Stimulated activated naive B cell treated with anti-CD40 and anti-IgM and Interleukin-4, amounts not matched to agents 10 μg/mL and 1 μg/mL and 100 μg/mL, for 72 hours (primary cell): Measurements from ENCODE around the gene APOO.
"Not testable (repeated sequence)": the region's sequence is repeated elsewhere in the genome, so short reads cannot be mapped to it uniquely, and the experiment has no call there.

ENCODE experiments used
- ATAC-seq, 2 donors: fragments of 150-1000 bp; cut with Tn5 transposase; replicated peaks; 2 replicates each; pipeline ENCODE4 v1.10.0; 2021; ENCODE audit warnings: moderate library complexity in 1 of 2
- DNase-seq: peaks from one replicate; pipeline ENCODE4 v3.0.0; 2021
- H3K27ac Mint-ChIP-seq: one replicate; pipeline ENCODE4 v1.8.0; 2022; ENCODE audit warnings: mild to moderate bottlenecking, mixed read lengths
- H3K27me3 Mint-ChIP-seq, 2 donors: one replicate each; pipeline ENCODE4 v1.8.0; 2022; ENCODE audit warnings: mixed read lengths in 2 of 2
- H3K36me3 Mint-ChIP-seq, 2 donors: one replicate each; pipeline ENCODE4 v1.8.0; 2022; ENCODE audit warnings: mixed read lengths in 2 of 2, mild to moderate bottlenecking in 1 of 2
- H3K4me1 Mint-ChIP-seq, 2 donors: one replicate each; pipeline ENCODE4 v1.8.0; 2022; ENCODE audit warnings: mixed read lengths in 2 of 2, mild to moderate bottlenecking in 1 of 2
- H3K4me3 Mint-ChIP-seq, 2 donors: one replicate each; pipeline ENCODE4 v1.8.0; 2022; ENCODE audit warnings: mild to moderate bottlenecking in 2 of 2, mixed read lengths in 2 of 2, moderate library complexity in 1 of 2
- H3K9me3 Mint-ChIP-seq, 2 donors: one replicate each; pipeline ENCODE4 v1.8.0; 2022; ENCODE audit warnings: mixed read lengths in 2 of 2, mild to moderate bottlenecking in 1 of 2

Gene APOO

DNA sequence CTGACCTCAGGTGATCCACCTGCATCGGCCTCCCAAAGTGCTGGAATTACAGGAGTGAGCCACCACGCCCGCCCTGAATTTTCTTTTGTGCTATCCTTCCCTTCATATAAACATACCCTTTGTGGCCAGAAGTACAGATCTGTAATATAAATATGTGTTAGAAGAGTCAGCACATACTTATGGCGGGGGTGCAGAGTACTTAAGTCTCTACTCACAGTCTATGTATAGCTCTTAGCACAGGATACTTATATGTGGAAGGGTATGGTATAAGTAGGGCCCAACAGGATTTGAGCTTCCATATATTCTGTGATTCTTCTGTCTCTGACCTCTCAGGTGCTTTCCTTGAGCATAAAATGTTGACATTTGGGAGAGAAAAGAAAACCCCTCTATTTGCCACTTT is 18.3 kb upstream of the APOO start:
- DNase-seq (no peak), ATAC-seq (no peak)
- Mint-ChIP-seq H3K27ac (no peak overlapping the region), H3K9me3 (no peaks in the 10 kb centered on the region), H3K4me3 (no peak overlapping the region), H3K27me3 (peaks cover 0 to 5% of the 10 kb centered on the region in 2 donors), H3K36me3 (no peaks in the 10 kb centered on the region), H3K4me1 (no peaks in the 10 kb centered on the region)

DNA sequence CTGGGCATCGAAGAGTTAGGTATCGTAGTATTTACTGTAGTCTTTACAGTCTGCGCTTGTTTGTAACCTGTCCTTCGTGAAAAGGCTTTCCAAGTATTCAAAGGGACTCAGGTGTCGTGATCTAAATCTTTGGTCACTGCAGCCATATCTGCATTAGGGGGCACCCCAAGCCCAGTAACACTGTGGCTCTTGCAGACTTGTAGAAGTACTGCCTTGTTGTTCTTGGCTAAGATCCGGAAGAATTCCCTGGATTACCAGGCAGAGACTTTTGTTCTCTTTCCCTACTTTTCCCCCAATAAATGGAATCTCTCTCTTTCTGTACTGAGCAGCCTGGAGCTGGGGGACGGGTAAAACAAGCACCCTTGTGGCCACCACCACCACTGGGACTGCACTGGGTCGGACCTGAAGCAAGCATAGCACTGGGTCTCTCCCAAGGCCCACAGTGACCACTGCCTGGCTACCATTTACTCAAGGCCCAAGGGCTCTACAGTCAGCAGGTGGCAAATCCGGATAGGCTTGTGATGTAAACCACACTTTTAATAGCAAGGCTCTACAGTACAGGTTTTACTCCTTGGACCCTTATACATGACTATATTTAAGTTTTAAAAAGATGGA is 12.1 kb upstream of the APOO start:
- Mint-ChIP-seq H3K27me3 (peaks cover 0 to 13% of the 10 kb centered on the region in 2 donors), H3K36me3 (peaks cover 5 to 6% of the 10 kb centered on the region in 2 donors), H3K27ac (no peak overlapping the region), H3K9me3 (peaks cover 0 to 12% of the 10 kb centered on the region in 2 donors), H3K4me1 (no peaks in the 10 kb centered on the region), H3K4me3 (no peak overlapping the region)
- no peak for DNase-seq
- no peak for ATAC-seq

DNA sequence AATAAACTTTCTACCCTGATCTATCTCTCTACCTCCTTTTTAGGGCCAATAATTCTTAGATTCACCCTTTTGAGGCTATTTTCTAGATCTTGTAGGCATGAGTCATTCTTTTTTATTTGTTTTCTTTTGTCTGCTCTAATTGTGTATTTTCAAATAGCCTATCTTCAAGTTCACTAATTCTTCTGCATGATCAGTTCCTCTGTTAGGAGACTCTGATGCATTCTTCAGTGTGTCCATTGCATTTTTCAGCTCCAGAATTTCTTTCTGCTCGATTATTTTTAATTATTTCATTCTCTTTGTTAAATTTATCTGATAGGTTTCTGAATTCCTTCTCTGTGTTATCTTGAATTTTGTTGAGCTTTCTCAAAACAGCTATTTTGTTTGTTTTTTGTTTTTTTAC is 11.4 kb upstream of the APOO start:
- H3K27ac Mint-ChIP-seq, result no peak overlapping the region
- no peak for DNase-seq

DNA sequence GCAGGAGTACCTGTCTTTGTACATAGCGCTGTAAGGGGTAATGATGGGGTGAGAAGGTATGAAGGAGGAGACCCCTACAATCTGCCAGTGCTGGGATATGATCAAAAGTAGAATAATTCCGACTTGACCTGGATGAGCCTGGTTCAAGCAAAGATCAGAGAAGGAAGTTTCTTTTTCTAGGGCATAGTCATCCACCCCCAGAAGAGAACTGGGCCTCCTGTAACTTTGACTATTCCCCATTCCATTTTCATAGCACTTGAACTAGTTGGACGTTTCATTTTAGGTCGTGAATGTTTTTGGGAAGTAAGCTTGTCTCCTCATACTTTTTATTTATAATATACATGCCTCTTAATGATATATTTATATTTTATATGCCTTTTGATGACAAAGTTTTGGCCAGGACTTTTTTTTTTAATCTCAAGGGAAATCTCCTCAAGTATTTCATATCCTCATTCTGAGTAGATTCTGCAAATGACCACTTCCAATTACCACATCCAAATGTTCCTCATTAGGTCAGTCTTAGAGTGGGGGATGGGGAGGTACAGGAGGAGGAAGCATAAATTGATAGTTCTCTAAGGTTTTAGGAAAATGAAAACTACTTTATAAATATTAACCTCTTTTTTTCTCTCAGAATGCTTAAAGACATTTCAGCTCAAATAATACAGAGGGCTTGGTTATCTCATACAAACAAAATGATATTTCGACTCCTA is 3.5 kb upstream of the APOO start:
- no peak overlapping the region for H3K27ac Mint-ChIP-seq
- no peak for DNase-seq
- no peaks in the 10 kb centered on the region for H3K9me3 Mint-ChIP-seq
- H3K4me3 Mint-ChIP-seq, result no peak overlapping the region
- H3K36me3 Mint-ChIP-seq, result no peaks in the 10 kb centered on the region
- ATAC-seq, result no peak
- peaks cover 0 to 6% of the 10 kb centered on the region in 2 donors for H3K4me1 Mint-ChIP-seq
- no peaks in the 10 kb centered on the region for H3K27me3 Mint-ChIP-seq

More for the DNA sequence above, 11.4 kb upstream of the APOO start:
- Mint-ChIP-seq H3K27me3 (peaks cover 0 to 13% of the 10 kb centered on the region in 2 donors), H3K36me3 (peaks cover 5 to 6% of the 10 kb centered on the region in 2 donors), H3K9me3 (peaks cover 0 to 12% of the 10 kb centered on the region in 2 donors), H3K4me3 (no peak overlapping the region), H3K4me1 (no peaks in the 10 kb centered on the region)
- ATAC-seq, result no peak

GRCh38 chrX:23908219-23909004 is 674 bp upstream of the APOO start:
- Mint-ChIP-seq H3K27ac (peak overlapping the region; percentile 90), H3K27me3 (no peaks in the 10 kb centered on the region), H3K4me3 (peak overlapping the region; percentile 21 to 82), H3K9me3 (no peaks in the 10 kb centered on the region), H3K36me3 (peaks cover 0 to 4% of the 10 kb centered on the region in 2 donors), H3K4me1 (peaks cover 0 to 6% of the 10 kb centered on the region in 2 donors)
- DNase-seq, result no peak
- no peak for ATAC-seq

GRCh38 chrX:23907111-23907497 is 634 bp downstream of the APOO start:
- no peak for DNase-seq
- Mint-ChIP-seq H3K27ac (peak overlapping the region; percentile 90), H3K4me1 (peaks cover 0 to 6% of the 10 kb centered on the region in 2 donors), H3K4me3 (peak overlapping the region; percentile 78 to 82), H3K9me3 (no peaks in the 10 kb centered on the region), H3K36me3 (peaks cover 0 to 4% of the 10 kb centered on the region in 2 donors), H3K27me3 (no peaks in the 10 kb centered on the region)
- peak; percentile 6 to 14 for ATAC-seq

- Mint-ChIP-seq H3K9me3 (no peaks in the 10 kb centered on the region), H3K27me3 (no peaks in the 10 kb centered on the region), H3K4me3 (no peak overlapping the region), H3K36me3 (peaks cover 0 to 4% of the 10 kb centered on the region in 2 donors), H3K4me1 (peaks cover 0 to 6% of the 10 kb centered on the region in 2 donors), H3K27ac (no peak overlapping the region)
- ATAC-seq (no peak), DNase-seq (no peak)
Observed at GRCh38 chrX:23904096-23904495, 3.6 kb downstream of the APOO start.

DNA sequence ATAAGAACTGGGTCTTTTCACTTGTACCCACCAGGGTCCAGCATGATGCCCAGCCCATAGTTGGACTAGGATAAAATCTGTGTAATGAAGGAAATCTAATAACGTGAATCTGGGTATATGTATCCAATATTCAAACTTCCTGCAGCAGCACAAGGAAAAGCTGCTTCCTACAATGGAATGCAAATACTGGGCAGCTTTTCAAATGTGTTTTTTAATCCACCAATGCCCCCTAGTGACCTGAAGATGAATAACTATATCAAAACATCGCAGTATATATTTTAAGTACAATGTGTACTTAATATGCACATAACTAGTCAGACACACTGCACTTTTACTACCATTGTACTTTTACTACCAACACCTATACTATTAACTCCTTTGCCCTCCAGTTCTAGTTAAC is 5.3 kb downstream of the APOO start:
- H3K27ac Mint-ChIP-seq, result no peak overlapping the region
- H3K4me1 Mint-ChIP-seq, result no peaks in the 10 kb centered on the region
- no peaks in the 10 kb centered on the region for H3K9me3 Mint-ChIP-seq
- no peak for ATAC-seq
- peaks cover 0 to 4% of the 10 kb centered on the region in 2 donors for H3K36me3 Mint-ChIP-seq
- H3K4me3 Mint-ChIP-seq, result no peak overlapping the region
- no peaks in the 10 kb centered on the region for H3K27me3 Mint-ChIP-seq
- no peak for DNase-seq

- Mint-ChIP-seq H3K36me3 (peaks cover 0 to 4% of the 10 kb centered on the region in 2 donors), H3K4me1 (no peaks in the 10 kb centered on the region), H3K27ac (no peak overlapping the region), H3K4me3 (no peak overlapping the region), H3K9me3 (no peaks in the 10 kb centered on the region), H3K27me3 (no peaks in the 10 kb centered on the region)
- DNase-seq, result peak; percentile 19
- ATAC-seq, result peak; percentile 92
Observed at GRCh38 chrX:23901805-23902204, 5.9 kb downstream of the APOO start.

GRCh38 chrX:23901060-23901459 is 6.7 kb downstream of the APOO start:
- peak; percentile 48 to 60 for ATAC-seq

GRCh38 chrX:23900220-23900797 is 7.4 kb downstream of the APOO start:
- ATAC-seq (no peak), DNase-seq (no peak)
- H3K4me1 Mint-ChIP-seq, result no peaks in the 10 kb centered on the region
- H3K36me3 Mint-ChIP-seq, result peaks cover 0 to 3% of the 10 kb centered on the region in 2 donors
- H3K9me3 Mint-ChIP-seq, result no peaks in the 10 kb centered on the region
- H3K27me3 Mint-ChIP-seq, result no peaks in the 10 kb centered on the region
- H3K4me3 Mint-ChIP-seq, result no peak overlapping the region
- H3K27ac Mint-ChIP-seq, result no peak overlapping the region

More at GRCh38 chrX:23901060-23901459, 6.7 kb downstream of the APOO start:
- Mint-ChIP-seq H3K27me3 (no peaks in the 10 kb centered on the region), H3K27ac (no peak overlapping the region), H3K4me1 (no peaks in the 10 kb centered on the region), H3K36me3 (peaks cover 0 to 4% of the 10 kb centered on the region in 2 donors), H3K9me3 (no peaks in the 10 kb centered on the region), H3K4me3 (no peak overlapping the region)
- DNase-seq, result no peak

GRCh38 chrX:23898412-23898959 is 9.3 kb downstream of the APOO start:
- no peaks in the 10 kb centered on the region for H3K27me3 Mint-ChIP-seq
- no peak overlapping the region for H3K4me3 Mint-ChIP-seq
- no peaks in the 10 kb centered on the region for H3K9me3 Mint-ChIP-seq
- H3K36me3 Mint-ChIP-seq, result no peaks in the 10 kb centered on the region
- H3K27ac Mint-ChIP-seq, result no peak overlapping the region
- H3K4me1 Mint-ChIP-seq, result no peaks in the 10 kb centered on the region
- no peak for DNase-seq
- ATAC-seq, result no peak

GRCh38 chrX:23896981-23897380 is 10.8 kb downstream of the APOO start:
- Mint-ChIP-seq H3K27ac (no peak overlapping the region), H3K36me3 (no peaks in the 10 kb centered on the region), H3K4me1 (no peaks in the 10 kb centered on the region)

GRCh38 chrX:23896539-23896938 is 11.2 kb downstream of the APOO start:
- H3K36me3 Mint-ChIP-seq, H3K9me3 Mint-ChIP-seq, DNase-seq, H3K27me3 Mint-ChIP-seq, ATAC-seq, H3K4me1 Mint-ChIP-seq, H3K4me3 Mint-ChIP-seq, H3K27ac Mint-ChIP-seq: not testable (repeated sequence)

More at GRCh38 chrX:23896981-23897380, 10.8 kb downstream of the APOO start:
- ATAC-seq (no peak), DNase-seq (no peak)
- H3K4me3 Mint-ChIP-seq, result no peak overlapping the region
- no peaks in the 10 kb centered on the region for H3K27me3 Mint-ChIP-seq
- no peaks in the 10 kb centered on the region for H3K9me3 Mint-ChIP-seq
